ENCODE results near the gene AFF1. TPM values are rescaled to one million over a fixed set of nuclear protein-coding genes. Genes with fewer than 3 reads are reported as not detected.

The AFF1 gene
- total and polyA plus RNA-seq, 2 of the 4 experiments (the other 2 are of a cell fraction), result 7.0 to 9.6 TPM

- peaks cover 6% of the 10 kb centered on the region for H3K4me1 ChIP-seq (ENCODE audit: control insufficient read depth, insufficient read depth, low read length)
- CTCF ChIA-PET, result no interaction called here
Observed at GRCh38 chr4:87012265-87012953, 77.6 kb downstream of the AFF1 start.

More at GRCh38 chr4:87012265-87012953, 77.6 kb downstream of the AFF1 start:
- dilution Hi-C loops (cut with HindIII; ENCODE audit: low sequenced_read_pairs, unreplicated experiment) (no loop called here), intact Hi-C loops (cut with micrococcal nuclease) (loop anchor here (5.0 kb wide), 1 partner anchor 45 kb away; no protein-coding TSS in a partner anchor), in situ Hi-C loops (cut with MboI; ENCODE audit: low sequenced_read_pairs) (no loop called here)
- H3K4ac ChIP-seq (ENCODE audit: low read depth, low read length), result no peak overlapping the region
- peak overlapping the region; percentile 29; the same call in 1 of the 2 replicates for H4K5ac ChIP-seq (ENCODE audit: low read depth, low read length)
- H3K27ac ChIP-seq (ENCODE audit: insufficient read depth, low read length), result no peak overlapping the region
- H2BK20ac ChIP-seq (ENCODE audit: low read depth, low read length), result no peak overlapping the region
- no peak overlapping the region for H3K4me2 ChIP-seq (ENCODE audit: low read depth, low read length)
- H2BK15ac ChIP-seq (ENCODE audit: low read depth, low read length), result no peak overlapping the region
- no peak for DNase-seq
- H3K14ac ChIP-seq (replicated peaks; ENCODE audit: low read depth, low read length), result no peak overlapping the region
- peaks cover 2% of the 10 kb centered on the region; the same call in 1 of the 2 replicates for H3K9me1 ChIP-seq (ENCODE audit: insufficient read depth, low read length)
- H3K4me3 ChIP-seq (ENCODE audit: insufficient read depth, low read depth, low read length), result no peak overlapping the region
- H2BK120ac ChIP-seq (ENCODE audit: low read depth, low read length), result no peak overlapping the region
- no peak overlapping the region for H3K56ac ChIP-seq (ENCODE audit: extremely low read depth, insufficient read depth, low read length)
- POLR2A ChIA-PET (ENCODE audit: unreplicated experiment), result no interaction called here
- no peak overlapping the region for H2BK5ac ChIP-seq (ENCODE audit: low read depth, low read length, poor library complexity, severe bottlenecking)
- TF ChIP-seq USF2 (IDR thresholded peaks at IDR 0.05; ENCODE audit: low read depth, low read length), result no peak
- TF ChIP-seq CTCF (conservative IDR thresholded peaks at IDR 0.05; ENCODE audit: low read depth, low read length), result no peak
- no peak for TF ChIP-seq MAFK (IDR thresholded peaks at IDR 0.05; ENCODE audit: low read depth, low read length)
- no peak for TF ChIP-seq POLR2A (IDR thresholded peaks at IDR 0.05; ENCODE audit: low read depth, low read length)
- no peak for TF ChIP-seq NFE2L2 (IDR thresholded peaks at IDR 0.05; ENCODE audit: low read depth, low read length)
- no peak for TF ChIP-seq RFX5 (IDR thresholded peaks at IDR 0.05; ENCODE audit: low read depth, low read length)
- TF ChIP-seq SMC3 (IDR thresholded peaks at IDR 0.05; ENCODE audit: low read depth, low read length), result no peak
- no peak for TF ChIP-seq BHLHE40 (IDR thresholded peaks at IDR 0.05; ENCODE audit: low read depth, low read length)
- no peak for TF ChIP-seq RAD21 (IDR thresholded peaks at IDR 0.05; ENCODE audit: low read length)
- no peak for TF ChIP-seq CEBPB (IDR thresholded peaks at IDR 0.05; ENCODE audit: low read depth, low read length)
- no peak for TF ChIP-seq FOS (IDR thresholded peaks at IDR 0.05; ENCODE audit: low read depth, low read length)
- TF ChIP-seq MXI1 (IDR thresholded peaks at IDR 0.05; ENCODE audit: borderline replicate concordance, low read depth, low read length), result no peak
- peak overlapping the region; percentile 29; the same call in 1 of the 2 replicates for H3K23ac ChIP-seq (ENCODE audit: low read depth, low read length)
- no peak overlapping the region for H2AK9ac ChIP-seq (replicated peaks; ENCODE audit: low read depth, low read length, poor library complexity)
- H4K91ac ChIP-seq (ENCODE audit: insufficient read depth, low read depth, low read length), result no peak overlapping the region
- H3K79me1 ChIP-seq (ENCODE audit: low read depth in 1 of 2, low read length in 2 of 2), result peaks cover 10 to 53% of the 10 kb centered on the region in 2 experiments
- H3K18ac ChIP-seq (ENCODE audit: low read depth, low read length), result no peak overlapping the region
- no peak overlapping the region for H3K9ac ChIP-seq (ENCODE audit: low read depth, low read length)
- no peak overlapping the region for H2AK5ac ChIP-seq (ENCODE audit: low read depth, low read length)
- H4K8ac ChIP-seq (ENCODE audit: low read depth in 2 of 2, low read length in 2 of 2), result no peak overlapping the region
- no peak overlapping the region for H2AFZ ChIP-seq (replicated peaks; ENCODE audit: low read length, poor library complexity)
- no peak for ATAC-seq (ENCODE audit: low read depth)
- WGBS, 2 experiments (ENCODE audit: extremely low coverage in 2 of 2, insufficient read length in 1 of 2), result no CpG with 5 or more reads among the region's 4 CpGs
- H4K20me1 ChIP-seq (ENCODE audit: insufficient read depth, low read length), result no peaks in the 10 kb centered on the region; the same call in 1 of the 2 replicates
- H3K36me3 ChIP-seq (ENCODE audit: control insufficient read depth, insufficient read depth, low read length), result no peaks in the 10 kb centered on the region
- H3K27me3 ChIP-seq (ENCODE audit: control insufficient read depth, insufficient read depth, low read length), result no peaks in the 10 kb centered on the region
- no peaks in the 10 kb centered on the region for H3K9me3 ChIP-seq (ENCODE audit: control insufficient read depth, insufficient read depth, low read length)
- no TSS peak for BruUV-seq (replicated peaks)

Measured in IMR-90 (cell line).